HL-60 (cell line): ENCODE results near the gene ZMIZ1.

ENCODE experiments used
- DNase-seq, 2 experiments: peaks; one replicate each; pipeline ENCODE4 v3.0.0-alpha.2; 2010 to 2020; ENCODE audit warnings: low read depth in 1 of 2, low spot score in 1 of 2
- H3K27ac ChIP-seq: fragments of 250-450 bp; sonication (Bioruptor Pico); replicated peaks from 2 replicates; pipeline ENCODE4 v1.5.1; 2020; ENCODE audit warnings: mild to moderate bottlenecking, moderate library complexity
- H3K27me3 ChIP-seq: fragments of 250-450 bp; sonication (Bioruptor Pico); 2 replicates; pipeline ENCODE4 v1.5.1; 2021; ENCODE audit warnings: mild to moderate bottlenecking, moderate library complexity; ENCODE audit not compliant: insufficient read depth, poor library complexity, severe bottlenecking
- H3K4me3 ChIP-seq: replicated peaks from 2 replicates; pipeline ENCODE4 v1.5.1; 2011; ENCODE audit warnings: mild to moderate bottlenecking, control low read depth, low read length; ENCODE audit not compliant: insufficient read depth
- CTCF ChIP-seq: IDR thresholded peaks from one replicate; pipeline ENCODE4 v1.5.1; 2011; ENCODE audit warnings: low read length, control low read depth, inconsistent platforms; ENCODE audit not compliant: insufficient read depth
- GABPA ChIP-seq: IDR thresholded peaks from 2 replicates; pipeline ENCODE4 v1.6.1; 2012; ENCODE audit warnings: low read depth
- POLR2AphosphoS5 ChIP-seq: IDR thresholded peaks from 2 replicates; pipeline ENCODE4 v1.6.1; 2012; ENCODE audit warnings: low read depth
- REST ChIP-seq: IDR thresholded peaks from 2 replicates; pipeline ENCODE4 v1.6.1; 2012; ENCODE audit warnings: low read depth; ENCODE audit not compliant: insufficient replicate concordance
- SPI1 ChIP-seq: IDR thresholded peaks from 2 replicates; pipeline ENCODE4 v1.6.1; 2012; ENCODE audit warnings: low read depth, mild to moderate bottlenecking, borderline replicate concordance

The ZMIZ1 gene

GRCh38 chr10:79219322-79219957 lies 150.7 kb downstream of the ZMIZ1 start:
- Histone ChIP-seq H3K27me3 (no peaks in the 10 kb centered on the region), H3K27ac (no peak overlapping the region), H3K4me3 (no peak overlapping the region)
- no peak for DNase-seq
- TF ChIP-seq REST = no peak
- TF ChIP-seq GABPA = no peak
- no peak for TF ChIP-seq CTCF
- no peak for TF ChIP-seq SPI1
- no peak for TF ChIP-seq POLR2AphosphoS5

GRCh38 chr10:79220307-79220706 lies 151.5 kb downstream of the ZMIZ1 start:
- no peaks in the 10 kb centered on the region for H3K27me3 ChIP-seq
- no peak overlapping the region for H3K4me3 ChIP-seq
- TF ChIP-seq POLR2AphosphoS5 = no peak
- no peak for TF ChIP-seq CTCF
- no peak for TF ChIP-seq REST
- no peak for TF ChIP-seq SPI1
- TF ChIP-seq GABPA = no peak
- no peak for DNase-seq
- no peak overlapping the region for H3K27ac ChIP-seq

- Histone ChIP-seq H3K27ac (no peak overlapping the region), H3K27me3 (no peaks in the 10 kb centered on the region), H3K4me3 (no peak overlapping the region)
- no peak for TF ChIP-seq REST
- TF ChIP-seq POLR2AphosphoS5 = no peak
- TF ChIP-seq GABPA = no peak
- TF ChIP-seq CTCF = no peak
- TF ChIP-seq SPI1 = no peak
- DNase-seq = no peak
Measured at GRCh38 chr10:79221110-79222051, 152.6 kb downstream of the ZMIZ1 start.
